ENCODE measurements around the gene CYP2A6. TPM values are rescaled to one million over a fixed set of nuclear protein-coding genes. Genes with fewer than 3 reads are reported as not detected.
"Not testable (repeated sequence)": the region's sequence is repeated elsewhere in the genome, so short reads cannot be mapped to it uniquely, and the experiment has no call there.

CYP2A6 gene
- total and polyA plus RNA-seq, 12 donors = 0.11 to 2.1 (median 0.57) TPM; not detected in 1

GRCh38 chr19:40858109-40858508 lies 7.9 kb upstream of the CYP2A6 start:
- no peak for DNase-seq
- intact Hi-C loops (cut with DNase I) = no loop called here
- Histone ChIP-seq H3K9me3 (replicated peaks in 1 of 3) (no peaks in the 10 kb centered on the region), H3K4me3 (no peak overlapping the region), H3K36me3 (replicated peaks in 1 of 2) (no peaks in the 10 kb centered on the region), H3K27me3 (no peaks in the 10 kb centered on the region), H3K27ac (no peak overlapping the region), H3K4me1 (replicated peaks in 1 of 2) (no peaks in the 10 kb centered on the region)
- 89 to 91% (median 91%) methylated on average over 5 of the region's 5 CpGs for WGBS, 4 donors
- TF ChIP-seq CTCF (IDR thresholded peaks at IDR 0.05) (no peak), POLR2A (IDR thresholded peaks at IDR 0.05) (no peak)

- DNase-seq; H3K27me3 ChIP-seq; H3K4me3 ChIP-seq; H3K9me3 ChIP-seq (replicated peaks in 1 of 3); H3K4me1 ChIP-seq (replicated peaks in 1 of 2); intact Hi-C loops (cut with DNase I); H3K27ac ChIP-seq; H3K36me3 ChIP-seq (replicated peaks in 1 of 2): not testable (repeated sequence)
- WGBS, 4 donors = 58 to 89% (median 83%) methylated on average over 2 of the region's 3 CpGs
Observed at GRCh38 chr19:40852467-40853152, 2.4 kb upstream of the CYP2A6 start.

- H3K9me3 ChIP-seq (replicated peaks in 1 of 3); DNase-seq; H3K27ac ChIP-seq; H3K4me1 ChIP-seq (replicated peaks in 1 of 2); intact Hi-C loops (cut with DNase I); H3K36me3 ChIP-seq (replicated peaks in 1 of 2); H3K27me3 ChIP-seq; H3K4me3 ChIP-seq: not testable (repeated sequence)
- 81 to 90% (median 86%) methylated on average over 6 to 7 of the region's 8 CpGs for WGBS, 4 donors
Observed at GRCh38 chr19:40846722-40847121, 3.5 kb downstream of the CYP2A6 start.

- intact Hi-C loops (cut with DNase I); H3K27ac ChIP-seq; H3K36me3 ChIP-seq (replicated peaks in 1 of 2); H3K9me3 ChIP-seq (replicated peaks in 1 of 3); H3K27me3 ChIP-seq; H3K4me1 ChIP-seq (replicated peaks in 1 of 2): not testable (repeated sequence)
- DNase-seq = peak in 2 of 7 donors; percentile 58
- 5 to 6% methylated on average over 14 to 17 of the region's 19 CpGs; no CpG with 5 or more reads in 2 of the 4 donors for WGBS, 4 donors
- H3K4me3 ChIP-seq = peak overlapping the region in 2 of 4 donors; percentile 13 to 19
Observed at GRCh38 chr19:40843653-40844052, 6.6 kb downstream of the CYP2A6 start.

- 45 to 71% (median 47%) methylated on average over 8 to 9 of the region's 12 CpGs for WGBS, 4 donors
- peak overlapping the region in 2 of 4 donors; percentile 13 to 19 for H3K4me3 ChIP-seq
- H3K9me3 ChIP-seq (replicated peaks in 1 of 3); H3K27me3 ChIP-seq; H3K27ac ChIP-seq; H3K36me3 ChIP-seq (replicated peaks in 1 of 2); intact Hi-C loops (cut with DNase I); H3K4me1 ChIP-seq (replicated peaks in 1 of 2); DNase-seq: not testable (repeated sequence)
Observed at GRCh38 chr19:40842997-40843652, 7.1 kb downstream of the CYP2A6 start.

- intact Hi-C loops (cut with DNase I); H3K4me3 ChIP-seq; H3K4me1 ChIP-seq (replicated peaks in 1 of 2); DNase-seq; H3K27ac ChIP-seq; H3K36me3 ChIP-seq (replicated peaks in 1 of 2); H3K27me3 ChIP-seq; H3K9me3 ChIP-seq (replicated peaks in 1 of 3): not testable (repeated sequence)
- WGBS, 4 donors = 91 to 98% (median 93%) methylated on average over 3 of the region's 3 CpGs
Observed at GRCh38 chr19:40842012-40842411, 8.2 kb downstream of the CYP2A6 start.

GRCh38 chr19:40838477-40838876 lies 11.8 kb downstream of the CYP2A6 start:
- H3K4me3 ChIP-seq; H3K9me3 ChIP-seq (replicated peaks in 1 of 3); intact Hi-C loops (cut with DNase I); DNase-seq; H3K36me3 ChIP-seq (replicated peaks in 1 of 2); H3K27ac ChIP-seq; H3K27me3 ChIP-seq; H3K4me1 ChIP-seq (replicated peaks in 1 of 2): not testable (repeated sequence)
- 64 to 82% (median 82%) methylated on average over 1 of the region's 1 CpG for WGBS, 4 donors

Measured in adrenal gland (tissue), 12 donors.